AG08395 (cell line): ENCODE results near the gene DDRGK1.
"Not testable (repeated sequence)": the region's sequence is repeated elsewhere in the genome, so short reads cannot be mapped to it uniquely, and the experiment has no call there.

Source experiments
- DNase-seq: peaks from one replicate; pipeline ENCODE4 v3.0.0; 2012; ENCODE audit warnings: mixed read lengths, low spot score

DDRGK1 gene

GRCh38 chr20:3215359-3215917, 11.0 kb upstream of the DDRGK1 start:
- DNase-seq: not testable (repeated sequence)

GRCh38 chr20:3213226-3213625, 8.7 kb upstream of the DDRGK1 start:
- no peak for DNase-seq

GRCh38 chr20:3210346-3210745, 5.9 kb upstream of the DDRGK1 start:
- no peak for DNase-seq

- DNase-seq: peak; percentile 26
Observed at GRCh38 chr20:3209946-3210317, 5.5 kb upstream of the DDRGK1 start.

- peak; percentile 60 for DNase-seq
Observed at GRCh38 chr20:3209257-3209945, 4.9 kb upstream of the DDRGK1 start, which contains the start of gene ITPA. ITPA (plus strand) TSS chr20:3209498; CDS start chr20:3209552, 54 bp downstream.

GRCh38 chr20:3208786-3209256, 4.3 kb upstream of the DDRGK1 start:
- no peak for DNase-seq

GRCh38 chr20:3203315-3204123, 963 bp downstream of the DDRGK1 start:
- DNase-seq: peak; percentile 32

GRCh38 chr20:3202965-3203314, 1.5 kb downstream of the DDRGK1 start:
- no peak for DNase-seq

GRCh38 chr20:3199976-3200755, 4.3 kb downstream of the DDRGK1 start:
- no peak for DNase-seq

- no peak for DNase-seq
Observed at GRCh38 chr20:3199206-3199605, 5.3 kb downstream of the DDRGK1 start.

- DNase-seq: no peak
Observed at GRCh38 chr20:3195590-3196237, 8.8 kb downstream of the DDRGK1 start.

- no peak for DNase-seq
Observed at GRCh38 chr20:3194617-3195280, 9.7 kb downstream of the DDRGK1 start.

- DNase-seq: no peak
Observed at GRCh38 chr20:3193806-3194616, 10.5 kb downstream of the DDRGK1 start.

- DNase-seq: no peak
Observed at GRCh38 chr20:3192226-3193015, 12.1 kb downstream of the DDRGK1 start.

- no peak for DNase-seq
Observed at GRCh38 chr20:3190681-3191111, 13.8 kb downstream of the DDRGK1 start.

- no peak for DNase-seq
Observed at GRCh38 chr20:3189561-3190131, 14.8 kb downstream of the DDRGK1 start.

- no peak for DNase-seq
Observed at GRCh38 chr20:3188823-3189413, 15.6 kb downstream of the DDRGK1 start.

GRCh38 chr20:3187861-3188260, 16.6 kb downstream of the DDRGK1 start:
- DNase-seq: not testable (repeated sequence)
